GM12875 (cell line): ENCODE results near the gene KANK4.

Experiments used
- H3K4me3 ChIP-seq: one replicate; pipeline ENCODE4 v1.5.1; 2011; ENCODE audit warnings: low read depth, low read length, control low read depth
- CTCF ChIP-seq: IDR thresholded peaks from 2 replicates; pipeline ENCODE4 v1.5.1; 2011; ENCODE audit warnings: low read depth, mild to moderate bottlenecking, control low read depth, inconsistent platforms, low read length, moderate library complexity, borderline replicate concordance; ENCODE audit not compliant: insufficient read depth

Gene KANK4

DNA sequence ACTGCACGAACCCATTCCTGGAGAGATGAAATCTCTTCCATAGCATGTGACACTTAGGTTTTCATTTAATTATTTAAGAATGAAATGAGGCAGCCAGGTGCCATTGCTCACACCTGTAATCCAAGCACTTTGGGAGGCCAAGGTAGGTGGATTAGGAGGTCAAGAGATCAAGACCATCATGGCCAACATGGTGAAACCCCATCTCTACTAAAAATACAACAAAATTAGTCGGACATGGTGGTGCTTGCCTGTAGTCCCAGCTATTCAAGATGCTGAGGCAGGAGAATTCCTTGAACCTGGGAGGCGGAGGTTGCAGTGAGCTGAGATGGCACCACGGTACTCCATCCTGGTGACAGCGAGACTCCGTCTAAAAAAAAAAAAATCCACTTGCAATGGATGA is 106.8 kb downstream of the KANK4 start:
- no peak for TF ChIP-seq CTCF
- no peak overlapping the region for H3K4me3 ChIP-seq

GRCh38 chr1:62210960-62211359 is 108.3 kb downstream of the KANK4 start:
- no peak overlapping the region for H3K4me3 ChIP-seq
- TF ChIP-seq CTCF, result no peak

- no peak for TF ChIP-seq CTCF
- H3K4me3 ChIP-seq, result no peak overlapping the region
Measured at GRCh38 chr1:62209931-62210595, 109.2 kb downstream of the KANK4 start.

DNA sequence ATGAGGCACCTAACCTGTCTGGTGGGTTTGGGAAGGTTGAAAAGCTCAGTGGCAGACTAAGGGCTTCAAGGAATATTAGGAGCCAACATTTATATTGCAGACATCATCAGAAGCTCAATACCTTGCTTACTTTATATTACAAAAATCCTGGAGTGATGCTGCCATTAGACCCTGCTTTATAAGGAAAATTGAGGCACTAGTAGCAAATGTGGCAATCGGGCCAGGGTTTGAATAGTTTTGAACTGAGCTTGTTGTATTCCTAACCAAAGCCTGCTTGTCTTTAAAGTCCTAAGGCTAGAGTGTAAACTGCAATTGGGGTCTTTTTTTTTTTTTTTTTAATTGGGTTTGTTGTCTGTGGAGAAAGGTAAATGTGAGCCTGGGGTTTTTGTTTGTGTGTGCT is 110.3 kb downstream of the KANK4 start:
- no peak overlapping the region for H3K4me3 ChIP-seq
- no peak for TF ChIP-seq CTCF

- H3K4me3 ChIP-seq, result no peak overlapping the region
- no peak for TF ChIP-seq CTCF
Measured at GRCh38 chr1:62208087-62208486, 111.1 kb downstream of the KANK4 start.

DNA sequence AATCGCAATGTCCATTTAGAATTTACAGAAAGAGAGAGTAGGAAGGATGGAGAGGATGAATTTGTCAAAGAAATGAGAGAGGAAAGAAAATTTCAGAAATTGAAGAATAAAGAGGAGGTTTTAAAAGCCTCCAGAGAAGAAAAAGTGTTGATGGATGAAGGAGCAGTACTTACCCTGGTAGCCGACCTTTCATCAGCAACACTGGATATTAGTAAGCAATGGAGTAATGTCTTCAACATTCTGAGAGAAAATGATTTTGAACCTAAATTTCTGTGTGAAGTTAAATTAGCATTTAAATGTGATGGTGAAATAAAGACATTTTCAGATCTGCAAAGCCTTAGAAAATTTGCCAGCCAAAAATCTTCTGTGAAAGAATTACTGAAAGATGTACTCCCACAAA is 112.0 kb downstream of the KANK4 start:
- no peak for TF ChIP-seq CTCF
- H3K4me3 ChIP-seq, result no peak overlapping the region

DNA sequence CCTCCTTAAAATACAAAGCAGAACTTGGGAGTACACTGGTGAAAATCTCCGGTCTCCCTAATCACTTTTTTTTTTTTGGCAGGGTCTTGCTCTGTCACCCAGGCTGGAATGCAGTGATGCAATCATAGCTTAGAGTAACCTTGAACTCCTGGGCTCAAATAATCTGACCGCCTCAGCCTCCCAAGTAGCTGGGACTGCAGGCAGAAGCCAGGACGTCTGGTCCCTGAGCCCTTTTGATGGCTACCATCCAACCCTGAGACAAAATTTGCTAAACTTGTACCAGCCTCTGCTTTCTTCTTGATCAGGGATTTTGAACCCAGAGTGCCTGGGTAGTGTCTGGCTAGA is 120.5 kb downstream of the KANK4 start:
- no peak for TF ChIP-seq CTCF
- no peak overlapping the region for H3K4me3 ChIP-seq
